Activated CD8-positive, alpha-beta T cell treated with anti-CD3 and anti-CD28 coated beads for 36 hours (primary cell): ENCODE data around the gene PDCD10. TPM values are rescaled to one million over a fixed set of nuclear protein-coding genes. Genes with fewer than 3 reads are reported as not detected.

Source experiments
- ATAC-seq: fragments of 200-7000 bp; cut with Tn5 transposase; one replicate; pipeline ENCODE4 v1.10.0; 2021; ENCODE audit warnings: mild to moderate bottlenecking, moderate library complexity
- CTCF ChIA-PET: fragments of 350-600 bp; sonication (Branson Sonifier 250); formaldehyde crosslinking; loops from one replicate; lab custom pipeline; 2021; ENCODE audit warnings: antibody characterized with exemption; lab: Charles Lee
- POLR2A ChIA-PET: fragments of 350-600 bp; sonication (Branson Sonifier 250); formaldehyde crosslinking; loops from one replicate; lab custom pipeline; 2021; ENCODE audit warnings: antibody characterized with exemption; lab: Charles Lee
- DNase-seq: peaks from one replicate; pipeline ENCODE4 v3.0.0-alpha.2; 2020
- H3K27ac Mint-ChIP-seq: one replicate; pipeline ENCODE4 v1.8.0; 2021; ENCODE audit warnings: mild to moderate bottlenecking, mixed read lengths
- H3K27me3 Mint-ChIP-seq: one replicate; pipeline ENCODE4 v1.8.0; 2021; ENCODE audit warnings: mixed read lengths
- H3K36me3 Mint-ChIP-seq: one replicate; pipeline ENCODE4 v1.8.0; 2021; ENCODE audit warnings: low read depth, mixed read lengths
- H3K4me1 Mint-ChIP-seq: one replicate; pipeline ENCODE4 v1.8.0; 2021; ENCODE audit warnings: low read depth, mixed read lengths
- H3K4me3 Mint-ChIP-seq: one replicate; pipeline ENCODE4 v1.8.0; 2021; ENCODE audit warnings: mild to moderate bottlenecking, moderate library complexity, mixed read lengths
- H3K9me3 Mint-ChIP-seq: one replicate; pipeline ENCODE4 v1.8.0; 2021; ENCODE audit warnings: mixed read lengths
- CTCF ChIP-seq: fragments of 200-600 bp; IDR thresholded peaks from one replicate; pipeline ENCODE4 v1.8.0; 2022; ENCODE audit warnings: antibody characterized with exemption, mild to moderate bottlenecking
- intact Hi-C: fragments of 100-400 bp; cut with micrococcal nuclease; formaldehyde crosslinking; loops from one replicate; pipeline ENCODE4 v1.10.0; 2022
- total RNA-seq, 2 experiments: library from RNA; stranded (reverse); gene quantifications; one replicate each; pipeline ENCODE4 v1.2.3, GENCODE V29; 2021

PDCD10 gene
- total RNA-seq, 2 experiments from 2014 or later: 68.9 to 74.0 TPM

GRCh38 chr3:167732313-167733065 is 2.2 kb downstream of the PDCD10 start:
- CTCF ChIA-PET: interaction anchor here (0.6 to 1.9 kb wide), 3 partner anchors 8 to 48 kb away, joined by 3 to 7 read pairs (median 6); no protein-coding TSS in a partner anchor
- POLR2A ChIA-PET: interaction anchor here (0.8 kb wide), 1 partner anchor 33 kb away, joined by 3 read pairs; no protein-coding TSS in a partner anchor
- intact Hi-C loops: loop anchor here (5.0 kb wide), 1 partner anchor 40 kb away; no protein-coding TSS in a partner anchor
- H3K4me1 Mint-ChIP-seq: peaks cover 56% of the 10 kb centered on the region
- DNase-seq (no peak), ATAC-seq (no peak)
- peaks cover 5% of the 10 kb centered on the region for H3K36me3 Mint-ChIP-seq
- H3K9me3 Mint-ChIP-seq: no peaks in the 10 kb centered on the region
- no peak overlapping the region for H3K27ac Mint-ChIP-seq
- H3K27me3 Mint-ChIP-seq: no peaks in the 10 kb centered on the region
- TF ChIP-seq CTCF: no peak
- no peak overlapping the region for H3K4me3 Mint-ChIP-seq

- H3K4me1 Mint-ChIP-seq: peaks cover 57% of the 10 kb centered on the region
- no peaks in the 10 kb centered on the region for H3K9me3 Mint-ChIP-seq
- CTCF ChIA-PET: interaction anchor here (1.5 to 1.6 kb wide), 2 partner anchors 9 to 47 kb away, joined by 4 to 6 read pairs; no protein-coding TSS in a partner anchor
- H3K4me3 Mint-ChIP-seq: no peak overlapping the region
- TF ChIP-seq CTCF: no peak
- intact Hi-C loops: loop anchor here (5.0 kb wide), 1 partner anchor 39 kb away; no protein-coding TSS in a partner anchor
- peaks cover 5% of the 10 kb centered on the region for H3K36me3 Mint-ChIP-seq
- DNase-seq (no peak), ATAC-seq (no peak)
- POLR2A ChIA-PET: no interaction called here
- H3K27ac Mint-ChIP-seq: no peak overlapping the region
- no peaks in the 10 kb centered on the region for H3K27me3 Mint-ChIP-seq
Observed at GRCh38 chr3:167731393-167731792, 3.3 kb downstream of the PDCD10 start.

DNA sequence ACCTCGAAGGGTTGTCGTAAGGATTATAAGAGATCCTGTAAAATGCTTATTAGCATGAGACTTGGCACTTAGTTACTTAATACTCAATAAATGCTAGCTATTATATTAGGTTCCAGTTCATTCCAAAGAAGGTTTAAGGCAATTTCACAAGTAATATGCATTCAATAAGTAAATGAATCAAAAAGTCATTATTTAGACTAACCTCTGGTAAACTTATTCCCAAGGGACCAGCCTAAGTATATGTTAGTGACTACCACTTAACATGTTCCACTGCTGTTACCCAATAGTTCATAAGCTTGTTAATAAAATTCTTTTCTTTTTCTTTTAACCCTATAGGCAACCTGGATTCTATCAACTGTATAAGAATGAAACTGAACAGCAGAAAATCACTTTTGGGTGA is 5.1 kb downstream of the PDCD10 start:
- POLR2A ChIA-PET: no interaction called here
- H3K27ac Mint-ChIP-seq: no peak overlapping the region

GRCh38 chr3:167728632-167729323 is 5.9 kb downstream of the PDCD10 start:
- H3K9me3 Mint-ChIP-seq: no peaks in the 10 kb centered on the region
- ChIA-PET CTCF (interaction anchor here (1.1 kb wide), 1 partner anchor 12 kb away, joined by 3 read pairs; no protein-coding TSS in a partner anchor), POLR2A (no interaction called here)
- H3K27me3 Mint-ChIP-seq: no peaks in the 10 kb centered on the region
- H3K36me3 Mint-ChIP-seq: peaks cover 9% of the 10 kb centered on the region
- H3K4me3 Mint-ChIP-seq: no peak overlapping the region
- no peak for DNase-seq
- TF ChIP-seq CTCF: no peak
- H3K4me1 Mint-ChIP-seq: peaks cover 65% of the 10 kb centered on the region
- intact Hi-C loops: no loop called here
- no peak for ATAC-seq
- H3K27ac Mint-ChIP-seq: peak overlapping the region; percentile 21

More for the DNA sequence above, 5.1 kb downstream of the PDCD10 start:
- H3K4me1 Mint-ChIP-seq: peaks cover 59% of the 10 kb centered on the region
- ATAC-seq (no peak), DNase-seq (no peak)
- CTCF ChIA-PET: interaction anchor here (1.1 kb wide), 1 partner anchor 13 kb away, joined by 3 read pairs; no protein-coding TSS in a partner anchor
- no peaks in the 10 kb centered on the region for H3K27me3 Mint-ChIP-seq
- H3K9me3 Mint-ChIP-seq: no peaks in the 10 kb centered on the region
- TF ChIP-seq CTCF: no peak
- H3K36me3 Mint-ChIP-seq: peaks cover 9% of the 10 kb centered on the region
- H3K4me3 Mint-ChIP-seq: no peak overlapping the region
- intact Hi-C loops: no loop called here
